Karpas-422 (cell line): ENCODE results near the gene HDDC2. TPM values are rescaled to one million over a fixed set of nuclear protein-coding genes. Genes with fewer than 3 reads are reported as not detected.

Source experiments
- DNase-seq: peaks from one replicate; pipeline ENCODE4 v3.0.0-alpha.2; 2015
- H2AFZ ChIP-seq: fragments of 200-600 bp; sonication (generic); 2 replicates; pipeline ENCODE4 v1.6.1; 2014; ENCODE audit warnings: antibody characterized with exemption, low read length, mixed read lengths
- H3K27ac ChIP-seq: fragments of 200-600 bp; sonication (generic); 2 replicates; pipeline ENCODE4 v1.5.1; 2014; ENCODE audit warnings: mild to moderate bottlenecking, low read length, moderate library complexity
- H3K27me3 ChIP-seq: fragments of 200-600 bp; sonication (generic); 2 replicates; pipeline ENCODE4 v1.6.1; 2014; ENCODE audit warnings: low read length, mixed read lengths
- H3K36me3 ChIP-seq: fragments of 200-600 bp; sonication (generic); 2 replicates; pipeline ENCODE4 v1.6.1; 2014; ENCODE audit warnings: low read length, mixed read lengths; ENCODE audit not compliant: insufficient read depth
- H3K4me1 ChIP-seq: fragments of 200-600 bp; sonication (generic); 2 replicates; pipeline ENCODE4 v1.6.1; 2014; ENCODE audit warnings: mild to moderate bottlenecking, low read length, mixed read lengths
- H3K4me2 ChIP-seq: fragments of 200-600 bp; sonication (generic); 2 replicates; pipeline ENCODE4 v1.6.1; 2014; ENCODE audit warnings: low read length, low read depth, mild to moderate bottlenecking; ENCODE audit not compliant: poor library complexity, severe bottlenecking
- H3K4me3 ChIP-seq: fragments of 200-600 bp; sonication (generic); 2 replicates; pipeline ENCODE4 v1.5.1; 2014; ENCODE audit warnings: mild to moderate bottlenecking, antibody characterized with exemption, low read length, mixed read lengths
- H3K79me2 ChIP-seq: fragments of 200-600 bp; sonication (generic); 2 replicates; pipeline ENCODE4 v1.6.1; 2014; ENCODE audit warnings: mild to moderate bottlenecking, low read length, mixed read lengths
- H3K9ac ChIP-seq: fragments of 200-600 bp; sonication (generic); 2 replicates; pipeline ENCODE4 v1.6.0; 2014; ENCODE audit warnings: low read length
- H3K9me2 ChIP-seq: fragments of 200-600 bp; sonication (generic), shearing (Covaris generic); replicated peaks from 2 replicates; pipeline ENCODE4 v1.6.0; 2014; ENCODE audit warnings: mild to moderate bottlenecking, low read length, moderate library complexity; ENCODE audit not compliant: insufficient read depth
- H3K9me3 ChIP-seq: fragments of 300-700, 200-600 bp; sonication (generic); 2 replicates; pipeline ENCODE4 v1.6.1; 2014; ENCODE audit warnings: low read length, mixed read lengths
- H4K20me1 ChIP-seq: fragments of 200-600 bp; sonication (generic); 2 replicates; pipeline ENCODE4 v1.6.1; 2014; ENCODE audit warnings: mild to moderate bottlenecking, antibody characterized with exemption, low read length, low read depth; ENCODE audit not compliant: insufficient read depth
- total RNA-seq: library from RNA; depleted of rRNA; stranded (reverse); fragments of >200 nt; shearing (Covaris generic); gene quantifications from 2 replicates; pipeline ENCODE4 v1.2.3, GENCODE V29; 2014; ENCODE audit warnings: low replicate concordance

Gene HDDC2
- total RNA-seq, 1 experiment from 2014 or later: 167 TPM

- Histone ChIP-seq H3K4me2 (no peak overlapping the region), H3K9me2 (no peaks in the 10 kb centered on the region), H4K20me1 (no peaks in the 10 kb centered on the region), H3K36me3 (no peaks in the 10 kb centered on the region), H3K4me3 (no peak overlapping the region), H3K9ac (no peak overlapping the region), H3K79me2 (no peaks in the 10 kb centered on the region), H3K27me3 (no peaks in the 10 kb centered on the region), H2AFZ (no peak overlapping the region), H3K4me1 (no peaks in the 10 kb centered on the region), H3K27ac (no peak overlapping the region), H3K9me3 (no peaks in the 10 kb centered on the region)
- no peak for DNase-seq
Observed at GRCh38 chr6:125312478-125312877, 10.7 kb upstream of the HDDC2 start.

- no peaks in the 10 kb centered on the region for H4K20me1 ChIP-seq
- H3K4me3 ChIP-seq: no peak overlapping the region
- no peaks in the 10 kb centered on the region for H3K4me1 ChIP-seq
- H3K79me2 ChIP-seq: no peaks in the 10 kb centered on the region
- no peak overlapping the region for H3K27ac ChIP-seq
- no peak overlapping the region for H3K9ac ChIP-seq
- peak; percentile 79 for DNase-seq
- H3K4me2 ChIP-seq: no peak overlapping the region
- no peaks in the 10 kb centered on the region for H3K9me3 ChIP-seq
- H3K9me2 ChIP-seq: no peaks in the 10 kb centered on the region
- H3K27me3 ChIP-seq: no peaks in the 10 kb centered on the region
- no peaks in the 10 kb centered on the region for H3K36me3 ChIP-seq
- no peak overlapping the region for H2AFZ ChIP-seq
Observed at GRCh38 chr6:125310994-125311649, 9.4 kb upstream of the HDDC2 start.

DNA sequence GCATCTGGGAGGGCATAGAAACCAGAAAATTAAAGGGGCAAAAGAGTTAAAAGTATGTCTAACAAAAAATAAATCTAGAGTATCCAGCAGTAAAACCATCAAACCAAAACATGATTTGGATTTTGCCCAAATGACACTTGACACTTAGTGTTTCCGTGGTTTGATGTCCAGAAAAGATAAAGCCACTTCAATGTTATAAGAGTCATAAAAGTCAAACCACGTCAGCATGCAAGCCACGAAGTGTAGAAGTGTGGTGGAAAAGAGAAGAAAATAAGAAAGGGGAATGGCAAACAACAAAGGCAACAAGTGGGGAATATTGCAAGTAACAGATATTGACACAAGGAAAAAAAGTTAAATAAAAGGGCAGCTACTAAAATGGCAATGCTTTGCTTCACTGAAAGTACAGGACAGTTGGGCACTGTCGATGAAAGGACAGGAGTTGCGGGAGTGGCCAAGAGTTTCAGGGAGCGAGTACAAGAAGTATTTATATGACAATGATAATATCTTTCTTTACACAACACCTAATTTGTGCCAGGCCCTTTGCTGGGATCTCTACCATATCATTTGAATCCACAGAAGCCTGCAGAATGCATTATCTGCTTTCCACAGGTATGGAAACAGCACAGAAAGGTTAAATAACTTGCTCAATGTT lies 6.3 kb upstream of the HDDC2 start:
- Histone ChIP-seq H3K79me2 (no peaks in the 10 kb centered on the region), H3K4me3 (no peak overlapping the region), H4K20me1 (no peaks in the 10 kb centered on the region), H3K9me3 (no peaks in the 10 kb centered on the region), H3K9ac (no peak overlapping the region), H3K4me2 (no peak overlapping the region), H3K27me3 (no peaks in the 10 kb centered on the region), H2AFZ (no peak overlapping the region), H3K27ac (no peak overlapping the region), H3K4me1 (peaks cover 2% of the 10 kb centered on the region; the same call in 1 of the 2 replicates), H3K9me2 (no peaks in the 10 kb centered on the region), H3K36me3 (no peaks in the 10 kb centered on the region)
- DNase-seq: no peak

DNA sequence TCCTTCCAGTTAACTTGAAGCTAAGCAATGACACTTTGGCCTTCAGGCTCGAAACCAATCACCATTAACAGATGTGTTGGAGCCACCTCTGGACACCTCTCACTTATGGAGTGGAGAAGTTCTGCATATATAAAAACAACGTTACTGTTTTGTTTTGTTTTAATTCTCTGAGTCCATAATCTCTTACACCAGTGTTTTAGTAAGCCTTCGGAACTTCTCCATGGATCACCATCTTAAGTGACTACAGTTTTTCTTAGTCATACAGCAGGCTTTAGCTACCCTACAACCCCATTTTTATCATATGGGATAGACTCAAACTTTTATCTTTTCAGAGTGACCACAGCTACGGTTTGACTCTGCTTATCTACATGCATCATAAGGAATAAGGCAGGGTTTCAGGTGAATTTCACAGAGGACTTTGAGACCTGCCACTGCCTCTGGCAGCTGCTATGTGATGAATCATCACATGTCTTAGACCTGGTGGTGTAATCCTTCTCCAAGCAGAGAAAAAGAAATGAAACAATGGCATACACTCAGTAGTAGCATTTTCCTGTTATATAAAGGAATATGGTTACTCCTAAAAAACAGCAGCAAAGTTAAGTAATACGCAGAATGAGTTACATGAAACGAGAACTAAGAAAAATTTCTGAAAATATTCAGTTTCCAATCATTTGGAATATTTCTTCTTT lies 5.5 kb upstream of the HDDC2 start:
- Histone ChIP-seq H3K9me2 (no peaks in the 10 kb centered on the region), H3K4me3 (no peak overlapping the region), H3K4me1 (peaks cover 3% of the 10 kb centered on the region), H3K9ac (no peak overlapping the region), H3K27ac (no peak overlapping the region), H4K20me1 (no peaks in the 10 kb centered on the region), H2AFZ (no peak overlapping the region), H3K27me3 (no peaks in the 10 kb centered on the region), H3K4me2 (no peak overlapping the region), H3K79me2 (no peaks in the 10 kb centered on the region), H3K36me3 (no peaks in the 10 kb centered on the region), H3K9me3 (no peaks in the 10 kb centered on the region)
- no peak for DNase-seq

- no peaks in the 10 kb centered on the region for H3K9me2 ChIP-seq
- H3K4me2 ChIP-seq: no peak overlapping the region
- no peak overlapping the region for H3K9ac ChIP-seq
- no peaks in the 10 kb centered on the region for H3K79me2 ChIP-seq
- H2AFZ ChIP-seq: no peak overlapping the region
- H3K4me3 ChIP-seq: no peak overlapping the region
- no peaks in the 10 kb centered on the region for H3K9me3 ChIP-seq
- H4K20me1 ChIP-seq: no peaks in the 10 kb centered on the region
- no peak for DNase-seq
- H3K27me3 ChIP-seq: no peaks in the 10 kb centered on the region
- no peak overlapping the region for H3K27ac ChIP-seq
- no peaks in the 10 kb centered on the region for H3K36me3 ChIP-seq
- peaks cover 6% of the 10 kb centered on the region for H3K4me1 ChIP-seq
Observed at GRCh38 chr6:125306756-125307149, 5.0 kb upstream of the HDDC2 start.

- Histone ChIP-seq H3K4me2 (no peak overlapping the region), H3K9me3 (no peaks in the 10 kb centered on the region), H3K27me3 (no peaks in the 10 kb centered on the region)
Observed at GRCh38 chr6:125304970-125305660, 3.3 kb upstream of the HDDC2 start.

GRCh38 chr6:125303512-125303854 lies 1.7 kb upstream of the HDDC2 start:
- Histone ChIP-seq H3K9ac (no peak overlapping the region), H3K27me3 (no peaks in the 10 kb centered on the region), H4K20me1 (no peaks in the 10 kb centered on the region), H3K9me2 (no peaks in the 10 kb centered on the region), H3K4me1 (peaks cover 21% of the 10 kb centered on the region), H3K4me2 (no peak overlapping the region), H2AFZ (no peak overlapping the region), H3K79me2 (peaks cover 29% of the 10 kb centered on the region), H3K4me3 (no peak overlapping the region), H3K27ac (no peak overlapping the region), H3K9me3 (no peaks in the 10 kb centered on the region), H3K36me3 (peaks cover 18% of the 10 kb centered on the region)
- no peak for DNase-seq

More at GRCh38 chr6:125304970-125305660, 3.3 kb upstream of the HDDC2 start:
- Histone ChIP-seq H2AFZ (no peak overlapping the region), H3K9ac (no peak overlapping the region), H3K79me2 (peaks cover 13% of the 10 kb centered on the region), H3K9me2 (no peaks in the 10 kb centered on the region), H3K27ac (no peak overlapping the region), H3K4me1 (peaks cover 12% of the 10 kb centered on the region), H4K20me1 (no peaks in the 10 kb centered on the region), H3K4me3 (no peak overlapping the region), H3K36me3 (peaks cover 2% of the 10 kb centered on the region; the same call in 1 of the 2 replicates)
- no peak for DNase-seq
